Measurements from ENCODE around the gene SYNGAP1.
A peak's percentile ranks its signal among the peaks of the same experiment; 100 is the strongest.
"Not testable (repeated sequence)": the region's sequence is repeated elsewhere in the genome, so short reads cannot be mapped to it uniquely, and the experiment has no call there.

SYNGAP1 gene

DNA sequence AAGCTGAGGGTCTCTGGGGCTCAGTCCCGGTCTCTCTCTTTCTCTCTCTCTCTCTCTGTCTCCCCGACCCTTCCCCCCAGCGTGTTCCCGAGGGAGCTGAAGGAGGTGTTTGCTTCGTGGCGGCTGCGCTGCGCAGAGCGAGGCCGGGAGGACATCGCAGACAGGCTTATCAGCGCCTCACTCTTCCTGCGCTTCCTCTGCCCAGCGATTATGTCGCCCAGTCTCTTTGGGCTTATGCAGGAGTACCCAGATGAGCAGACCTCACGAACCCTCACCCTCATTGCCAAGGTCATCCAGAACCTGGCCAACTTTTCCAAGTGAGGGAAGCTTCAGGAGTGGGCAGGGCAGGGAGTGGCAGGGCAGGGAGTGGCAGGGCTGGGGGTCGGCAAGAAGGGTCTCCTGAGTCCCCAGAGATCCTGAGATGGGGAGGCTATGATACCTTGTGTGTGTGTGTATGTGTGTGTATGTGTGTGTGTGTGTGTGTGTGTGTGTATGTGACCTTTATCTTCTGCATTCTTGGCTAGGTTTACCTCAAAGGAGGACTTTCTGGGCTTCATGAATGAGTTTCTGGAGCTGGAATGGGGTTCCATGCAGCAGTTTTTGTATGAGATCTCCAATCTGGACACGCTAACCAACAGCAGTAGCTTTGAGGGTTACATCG, 20.9 kb downstream of the SYNGAP1 start:
- no peak for DNase-seq

DNA sequence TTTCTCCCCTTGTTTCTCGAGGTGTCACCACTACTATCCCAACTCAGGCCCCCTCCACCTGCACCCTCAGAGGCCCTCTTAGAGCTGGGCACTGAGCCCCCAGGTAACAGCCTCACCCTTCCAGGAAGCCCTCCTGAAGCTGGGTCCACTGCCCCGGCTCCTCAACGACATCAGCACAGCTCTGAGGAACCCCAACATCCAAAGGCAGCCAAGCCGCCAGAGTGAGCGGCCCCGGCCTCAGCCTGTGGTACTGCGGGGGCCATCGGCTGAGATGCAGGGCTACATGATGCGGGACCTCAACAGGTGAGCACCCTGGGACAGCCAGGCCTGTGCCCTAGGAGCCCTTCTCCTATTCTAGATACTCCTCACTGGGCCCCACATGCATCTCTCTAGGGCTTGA, 21.6 kb downstream of the SYNGAP1 start:
- DNase-seq = no peak

DNA sequence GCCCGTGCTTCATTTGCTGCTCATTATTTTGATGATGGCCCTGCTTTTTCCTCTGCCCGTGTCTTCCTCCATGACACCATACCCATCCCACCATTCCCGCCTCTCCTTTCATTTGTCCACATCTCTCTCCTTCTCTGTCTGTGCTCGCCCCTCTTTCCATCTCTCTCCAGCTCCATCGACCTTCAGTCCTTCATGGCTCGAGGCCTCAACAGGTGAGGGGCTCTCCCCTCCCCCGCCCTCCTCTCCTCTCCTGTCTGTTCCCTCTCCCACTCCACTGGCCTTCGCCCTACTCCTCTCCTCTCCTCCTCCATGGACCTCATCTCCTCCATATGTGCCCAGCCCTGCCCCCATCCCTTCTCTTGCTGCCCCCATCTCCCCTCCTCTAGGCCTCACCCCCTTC, 22.4 kb downstream of the SYNGAP1 start:
- DNase-seq = no peak

DNA sequence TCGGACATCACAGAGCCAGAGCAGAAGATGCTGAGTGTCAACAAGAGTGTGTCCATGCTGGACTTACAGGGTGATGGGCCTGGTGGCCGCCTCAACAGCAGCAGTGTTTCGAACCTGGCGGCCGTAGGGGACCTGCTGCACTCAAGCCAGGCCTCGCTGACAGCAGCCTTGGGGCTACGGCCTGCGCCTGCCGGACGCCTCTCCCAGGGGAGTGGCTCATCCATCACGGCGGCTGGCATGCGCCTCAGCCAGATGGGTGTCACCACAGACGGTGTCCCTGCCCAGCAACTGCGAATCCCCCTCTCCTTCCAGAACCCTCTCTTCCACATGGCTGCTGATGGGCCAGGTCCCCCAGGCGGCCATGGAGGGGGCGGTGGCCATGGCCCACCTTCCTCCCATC, 23.2 kb downstream of the SYNGAP1 start:
- no peak for DNase-seq

DNA sequence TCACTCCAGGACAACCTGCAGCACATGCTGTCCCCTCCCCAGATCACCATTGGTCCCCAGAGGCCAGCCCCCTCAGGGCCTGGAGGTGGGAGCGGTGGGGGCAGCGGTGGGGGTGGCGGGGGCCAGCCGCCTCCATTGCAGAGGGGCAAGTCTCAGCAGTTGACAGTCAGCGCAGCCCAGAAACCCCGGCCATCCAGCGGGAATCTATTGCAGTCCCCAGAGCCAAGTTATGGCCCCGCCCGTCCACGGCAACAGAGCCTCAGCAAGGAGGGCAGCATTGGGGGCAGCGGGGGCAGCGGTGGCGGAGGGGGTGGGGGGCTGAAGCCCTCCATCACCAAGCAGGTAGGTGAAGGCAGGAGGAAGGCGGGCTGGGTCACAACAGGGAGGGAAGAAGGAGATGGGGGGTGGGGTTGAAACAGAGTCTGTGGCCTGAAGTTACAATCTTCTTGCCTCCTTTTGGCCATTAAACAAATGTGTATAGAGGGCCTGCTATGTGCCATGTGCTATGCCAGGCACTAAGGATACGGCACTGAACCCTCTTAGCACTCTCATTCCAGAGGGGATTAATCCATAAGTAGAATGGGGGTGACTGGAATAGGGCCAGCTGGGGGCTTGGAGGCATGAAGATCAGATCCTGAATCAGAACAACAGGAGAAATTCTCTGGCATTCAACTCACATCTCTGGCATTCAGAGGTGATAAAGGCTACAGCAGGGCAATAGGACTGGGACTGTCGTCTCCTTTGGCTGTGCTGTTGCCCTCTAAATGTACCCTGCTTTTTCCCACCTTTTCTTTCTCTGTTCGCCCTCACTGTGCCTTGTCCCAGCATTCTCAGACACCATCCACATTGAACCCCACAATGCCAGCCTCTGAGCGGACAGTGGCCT, 24.0 kb downstream of the SYNGAP1 start:
- no peak for DNase-seq

DNA sequence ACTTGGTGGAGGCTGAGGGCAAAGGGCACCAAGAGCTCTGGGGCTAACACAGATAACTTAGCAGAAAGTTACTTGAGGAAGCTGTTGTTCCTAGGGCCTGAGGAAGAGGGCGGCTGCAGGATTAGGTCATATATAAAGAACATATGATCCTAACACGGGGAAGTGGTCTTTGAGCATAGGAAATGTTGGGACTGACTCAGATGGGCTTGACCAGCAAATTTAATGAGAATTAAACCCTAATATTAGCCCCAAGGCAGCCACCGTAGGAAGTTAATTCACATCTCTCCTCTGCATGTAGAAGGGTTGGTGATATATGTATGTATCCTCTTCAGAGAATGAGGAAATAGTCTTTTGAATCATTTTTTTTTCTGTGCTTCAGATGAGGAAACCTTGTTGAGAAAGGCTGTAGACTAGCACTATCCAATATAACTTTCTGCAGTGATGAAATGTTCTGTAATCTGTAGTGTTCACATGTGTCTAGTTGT, 25.3 kb downstream of the SYNGAP1 start:
- DNase-seq = no peak

DNA sequence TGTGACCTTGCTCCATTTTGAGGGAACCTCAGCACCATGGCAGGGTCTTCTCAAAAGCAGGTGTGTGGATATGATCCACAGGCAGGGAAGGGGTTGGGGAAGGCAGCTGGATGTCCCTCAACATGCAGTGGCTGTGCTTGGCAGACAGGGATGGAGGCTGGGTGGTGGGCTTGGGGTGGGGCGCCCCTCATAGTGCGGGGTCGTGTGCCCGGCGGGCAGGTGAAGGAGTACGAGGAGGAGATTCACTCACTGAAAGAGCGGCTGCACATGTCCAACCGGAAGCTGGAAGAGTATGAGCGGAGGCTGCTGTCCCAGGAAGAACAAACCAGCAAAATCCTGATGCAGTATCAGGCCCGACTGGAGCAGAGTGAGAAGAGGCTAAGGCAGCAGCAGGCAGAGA, 26.5 kb downstream of the SYNGAP1 start:
- DNase-seq = no peak

DNA sequence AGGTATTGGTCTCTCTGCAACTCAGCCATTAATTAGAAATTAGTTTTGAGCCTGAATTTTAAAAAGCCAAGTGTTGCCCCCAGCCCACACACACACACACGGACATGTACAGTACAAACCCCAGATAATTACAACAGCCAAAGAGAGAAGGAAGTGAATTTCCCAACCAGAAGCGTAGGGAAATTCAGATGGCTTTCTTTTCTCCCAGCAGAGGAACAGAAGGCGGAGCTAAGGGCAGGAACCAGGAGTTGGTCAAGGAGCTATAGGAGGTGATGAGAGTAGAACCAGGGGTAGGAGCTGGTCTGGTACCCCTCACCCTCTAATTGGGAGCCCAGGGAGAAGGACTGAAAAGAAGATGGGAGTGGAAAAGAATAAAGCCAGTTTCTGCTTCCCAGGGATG, 30.6 kb downstream of the SYNGAP1 start:
- DNase-seq = no peak

DNA sequence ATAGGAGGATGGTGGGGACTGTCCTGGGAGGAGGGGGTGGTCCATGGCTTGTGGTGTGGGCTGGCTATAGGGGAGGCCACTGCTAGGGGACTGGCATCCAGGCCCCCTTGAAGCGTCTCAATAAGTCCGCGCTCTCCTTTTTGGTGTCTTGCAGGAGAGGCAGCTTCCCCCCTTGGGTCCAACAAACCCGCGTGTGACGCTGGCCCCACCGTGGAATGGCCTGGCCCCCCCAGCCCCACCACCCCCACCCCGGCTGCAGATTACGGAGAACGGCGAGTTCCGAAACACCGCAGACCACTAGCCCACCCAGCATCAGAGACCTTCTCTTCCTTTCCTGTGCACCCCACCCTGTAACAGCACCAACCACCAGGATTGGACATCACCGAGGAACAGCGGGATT, 31.7 kb downstream of the SYNGAP1 start:
- DNase-seq = no peak

DNA sequence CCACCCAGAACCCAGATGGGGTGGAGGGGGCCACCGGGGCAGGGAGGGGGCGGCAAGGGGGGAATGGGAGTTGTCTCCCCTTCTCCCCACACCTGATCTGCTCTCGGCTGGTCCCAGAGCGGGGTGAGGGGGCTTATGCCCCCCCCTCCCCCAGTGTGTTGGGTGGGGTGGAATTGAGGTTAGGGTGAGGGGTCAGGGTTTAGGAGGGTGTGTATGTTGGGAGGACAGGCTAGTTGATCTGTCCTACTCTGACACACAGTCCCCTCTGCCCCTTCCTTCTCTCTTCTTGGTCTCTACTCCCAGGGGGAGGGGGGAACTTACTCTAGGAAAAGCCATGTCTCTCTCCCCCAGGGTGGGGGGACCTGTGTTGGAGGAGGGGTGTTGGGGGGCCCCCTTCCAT, 32.6 kb downstream of the SYNGAP1 start:
- no peak for DNase-seq

DNA sequence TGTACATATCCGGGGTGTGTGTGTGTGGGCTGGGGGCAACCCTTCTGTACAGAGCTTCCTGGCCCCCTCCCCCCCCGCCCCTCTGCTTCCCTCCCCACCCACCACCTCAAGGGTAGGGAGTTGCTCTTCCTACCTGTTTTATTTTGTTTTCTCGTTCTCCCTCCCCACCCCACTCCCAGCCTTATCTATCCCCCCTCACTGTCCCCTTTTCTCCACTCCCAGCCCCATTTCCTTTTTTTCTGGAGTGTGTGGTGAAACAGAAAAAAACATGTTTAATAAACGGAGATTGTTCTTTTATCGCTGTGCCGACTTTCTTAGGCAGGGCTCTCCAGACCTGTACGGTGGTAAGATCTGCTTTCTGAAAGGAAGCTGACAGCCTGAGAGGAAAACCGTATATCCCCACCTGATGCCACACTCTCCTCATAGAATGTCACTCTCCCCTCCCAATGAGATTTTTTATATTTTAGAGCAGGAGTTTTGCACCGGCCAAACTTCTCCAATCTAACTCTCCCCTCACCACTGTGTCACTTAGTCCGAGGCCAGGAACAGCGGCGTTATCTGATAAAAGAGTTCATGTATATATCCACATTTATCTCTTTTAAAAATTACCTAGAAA, 33.6 kb downstream of the SYNGAP1 start:
- no peak for DNase-seq

DNA sequence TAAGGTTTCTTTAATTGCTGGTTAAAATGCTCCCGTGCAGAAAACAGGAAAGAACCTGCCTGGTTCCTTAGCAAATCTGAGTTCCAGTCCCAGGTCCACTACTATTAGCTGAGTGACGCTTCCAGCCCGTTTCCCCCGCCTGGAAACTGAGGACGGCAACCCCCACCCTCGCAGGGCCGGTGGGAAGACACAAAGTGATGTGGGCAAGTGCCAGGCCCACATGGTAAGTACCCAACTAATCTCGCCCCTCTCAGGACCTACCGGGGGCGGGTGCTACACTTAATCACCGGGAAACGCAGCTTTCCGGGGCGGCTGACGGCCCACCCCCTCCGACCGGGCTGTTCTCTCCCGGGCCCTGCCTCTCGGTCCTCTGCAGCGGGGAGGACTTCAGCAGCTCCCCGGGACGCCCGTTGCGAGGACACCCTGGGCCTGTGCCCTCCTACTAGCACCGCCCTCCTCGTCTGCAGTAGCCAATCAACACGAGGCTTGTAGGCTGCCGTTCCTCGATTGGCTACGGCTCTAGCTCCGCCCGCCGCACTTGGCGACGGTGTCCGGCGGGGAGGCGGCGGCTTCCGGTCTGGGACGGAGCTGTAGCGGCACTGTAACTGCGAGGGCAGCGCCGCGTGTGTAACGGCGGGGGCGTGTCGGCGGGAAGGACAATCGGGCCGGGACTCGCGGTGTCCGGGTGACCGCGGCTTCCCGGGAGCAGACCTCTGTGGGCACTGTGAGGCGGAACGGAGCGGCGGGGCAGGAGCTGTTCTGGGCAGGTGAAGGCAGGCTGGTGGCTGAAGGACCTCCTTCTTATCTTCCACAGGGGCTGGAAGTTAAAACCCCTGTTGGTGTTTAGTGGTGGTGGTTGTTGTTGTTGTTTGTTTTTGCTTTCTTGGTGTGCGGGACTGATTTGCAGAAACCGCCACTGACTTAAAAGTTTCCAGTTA, 34.4 kb downstream of the SYNGAP1 start, which contains the start of gene ZBTB9:
Gene ZBTB9, plus strand, starts transcription at position 568 of the 938 bp plus-strand sequence. CDS start 525 bp downstream, outside the sequence.
- peak; percentile 92 for DNase-seq

DNA sequence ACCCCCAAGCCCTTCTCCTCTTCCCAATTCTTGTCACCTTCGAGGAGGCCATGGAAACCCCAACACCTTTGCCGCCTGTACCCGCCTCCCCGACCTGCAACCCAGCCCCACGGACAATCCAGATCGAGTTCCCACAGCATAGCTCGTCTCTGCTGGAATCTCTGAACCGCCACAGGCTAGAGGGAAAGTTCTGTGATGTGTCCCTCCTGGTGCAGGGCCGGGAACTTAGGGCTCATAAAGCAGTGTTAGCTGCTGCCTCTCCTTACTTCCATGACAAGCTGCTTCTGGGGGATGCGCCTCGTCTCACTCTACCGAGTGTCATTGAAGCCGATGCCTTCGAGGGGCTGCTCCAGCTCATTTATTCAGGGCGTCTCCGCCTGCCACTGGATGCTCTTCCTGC, 35.2 kb downstream of the SYNGAP1 start:
- DNase-seq = no peak

DNA sequence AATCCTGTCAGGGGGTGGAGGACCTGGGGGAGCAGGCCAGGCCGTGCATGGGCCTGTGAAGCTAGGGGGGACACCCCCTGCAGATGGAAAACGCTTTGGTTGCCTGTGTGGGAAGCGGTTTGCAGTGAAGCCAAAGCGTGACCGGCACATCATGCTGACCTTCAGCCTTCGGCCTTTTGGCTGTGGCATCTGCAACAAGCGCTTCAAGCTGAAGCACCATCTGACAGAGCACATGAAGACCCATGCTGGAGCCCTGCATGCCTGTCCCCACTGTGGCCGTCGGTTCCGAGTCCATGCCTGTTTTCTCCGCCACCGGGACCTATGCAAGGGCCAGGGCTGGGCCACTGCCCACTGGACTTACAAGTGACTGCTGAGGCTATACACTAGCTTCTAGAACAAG, 36.3 kb downstream of the SYNGAP1 start:
- no peak for DNase-seq

DNA sequence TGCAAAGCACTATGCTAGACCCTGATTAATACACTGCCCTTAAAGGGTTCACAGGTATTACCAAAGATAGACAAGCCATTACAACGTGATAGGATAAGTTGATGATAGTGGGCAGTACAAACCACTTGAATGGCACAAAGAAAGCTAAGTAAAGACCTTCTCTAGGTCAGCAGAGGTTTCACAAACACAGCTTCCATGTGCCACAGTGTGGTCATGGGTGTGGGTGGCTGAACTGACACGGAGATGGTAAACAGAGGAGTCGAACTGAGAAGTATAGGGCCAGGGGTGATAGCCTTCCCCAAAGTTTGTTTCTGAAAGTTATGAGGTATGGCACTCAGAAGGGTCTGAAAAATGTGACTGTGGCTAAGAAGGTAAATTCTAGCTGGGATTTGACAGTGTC, 38.8 kb downstream of the SYNGAP1 start:
- no peak for DNase-seq

DNA sequence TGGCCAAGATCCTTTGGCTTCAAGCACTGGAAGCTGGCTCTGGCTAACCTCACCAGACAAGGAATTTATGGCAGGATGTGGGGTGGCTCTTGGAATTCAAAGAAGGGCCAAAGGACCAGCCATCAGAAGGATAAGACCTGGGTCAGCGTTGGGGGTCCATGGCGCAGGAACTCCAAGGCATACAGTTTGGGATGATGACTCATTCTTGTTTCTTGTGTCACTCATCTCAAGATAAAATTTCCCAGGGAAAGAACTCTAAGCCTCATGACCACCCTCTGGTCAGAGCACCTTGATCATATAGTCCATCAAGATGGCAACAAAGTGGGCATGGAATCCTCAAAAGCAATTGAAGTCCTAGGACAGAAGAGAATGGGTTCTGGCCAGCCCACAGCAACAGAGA, 39.4 kb downstream of the SYNGAP1 start:
- DNase-seq = no peak

DNA sequence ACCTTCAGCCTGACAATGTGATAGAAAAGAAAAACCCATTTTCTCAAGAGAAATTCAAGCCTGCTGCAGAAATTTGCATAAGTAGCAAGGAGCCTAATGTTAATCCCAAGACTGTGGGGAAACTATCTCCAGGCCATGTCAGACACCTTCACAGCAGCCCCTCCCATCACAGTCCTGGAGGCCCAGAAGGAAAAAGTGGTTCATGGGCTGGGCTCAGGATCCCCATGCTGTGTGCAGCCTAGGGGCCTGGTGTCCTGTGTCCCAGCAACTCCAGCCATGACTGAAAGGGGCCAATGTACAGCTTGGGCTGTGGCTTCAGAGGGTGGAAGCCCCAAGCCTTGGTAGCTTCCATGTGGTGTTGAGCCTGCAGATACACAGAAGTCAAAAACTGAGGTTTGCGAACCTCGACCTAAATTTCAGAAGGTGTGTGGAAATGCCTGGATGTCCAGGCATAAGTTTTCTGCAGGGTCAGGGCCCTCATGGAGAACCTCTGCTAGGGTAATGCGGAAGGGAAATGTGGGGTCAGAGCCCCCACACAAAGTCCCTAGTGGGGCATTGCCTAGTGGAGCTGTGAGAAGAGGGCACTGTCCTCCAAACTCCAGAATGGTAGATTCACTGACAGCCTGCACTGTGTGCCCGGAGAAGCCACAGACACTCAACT, 46.3 kb downstream of the SYNGAP1 start:
- DNase-seq = no peak

DNA sequence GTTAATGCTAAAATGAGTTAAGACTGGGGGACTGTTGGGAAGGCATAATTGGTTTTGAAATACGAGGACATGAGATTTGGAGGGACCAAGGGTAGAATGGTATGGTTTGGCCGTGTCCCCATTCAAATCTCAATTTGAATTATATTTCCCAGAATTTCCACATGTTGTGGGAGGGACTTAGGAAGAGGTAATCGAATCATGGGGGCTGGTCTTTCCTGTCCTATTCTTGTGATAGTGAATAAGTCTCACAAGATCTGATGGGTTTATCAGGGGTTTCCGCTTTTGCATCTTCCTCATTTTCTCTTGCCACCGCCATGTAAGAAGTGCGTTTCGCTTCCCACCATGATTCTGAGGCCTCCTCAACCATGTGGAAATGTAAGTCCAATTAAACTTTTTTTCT, 47.2 kb downstream of the SYNGAP1 start:
- DNase-seq = no peak

DNA sequence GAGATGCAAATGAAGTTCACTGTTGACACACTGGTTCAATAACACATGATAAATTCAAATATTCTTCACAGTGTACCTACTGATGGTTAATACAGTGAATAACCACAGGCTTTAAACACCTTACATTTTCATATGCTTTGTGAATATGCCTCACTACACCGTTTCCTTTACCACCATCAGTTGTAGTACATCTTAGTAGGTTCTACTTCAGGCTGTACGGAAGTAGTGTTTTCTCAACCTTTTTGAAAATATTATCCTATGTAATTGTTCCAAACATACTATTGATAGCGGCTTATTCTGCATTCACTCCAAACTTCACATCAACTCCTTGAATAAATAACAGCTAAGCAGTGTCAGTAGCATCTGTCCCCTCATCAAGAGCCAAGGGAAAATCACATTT, 49.8 kb downstream of the SYNGAP1 start:
- DNase-seq = no peak

DNA sequence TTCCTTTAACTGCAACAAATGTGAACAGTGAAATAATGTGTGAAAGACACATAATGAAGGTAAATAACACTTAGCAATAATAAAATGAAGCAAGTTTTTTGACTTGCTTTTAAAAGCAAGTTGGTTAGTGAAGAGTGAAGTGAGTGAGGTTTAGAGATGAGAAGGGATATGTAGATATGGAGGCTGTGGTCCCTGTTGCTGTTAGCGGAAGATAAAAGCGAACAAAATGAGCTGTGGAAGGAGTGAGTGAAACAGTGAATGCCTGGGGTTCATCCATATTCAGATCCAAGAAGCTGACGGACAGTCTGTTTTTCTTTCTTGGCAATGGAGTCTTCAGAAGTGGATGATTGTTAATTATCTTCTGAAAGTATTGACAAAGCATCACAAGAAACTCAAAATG, 58.0 kb downstream of the SYNGAP1 start:
- DNase-seq = no peak

DNA sequence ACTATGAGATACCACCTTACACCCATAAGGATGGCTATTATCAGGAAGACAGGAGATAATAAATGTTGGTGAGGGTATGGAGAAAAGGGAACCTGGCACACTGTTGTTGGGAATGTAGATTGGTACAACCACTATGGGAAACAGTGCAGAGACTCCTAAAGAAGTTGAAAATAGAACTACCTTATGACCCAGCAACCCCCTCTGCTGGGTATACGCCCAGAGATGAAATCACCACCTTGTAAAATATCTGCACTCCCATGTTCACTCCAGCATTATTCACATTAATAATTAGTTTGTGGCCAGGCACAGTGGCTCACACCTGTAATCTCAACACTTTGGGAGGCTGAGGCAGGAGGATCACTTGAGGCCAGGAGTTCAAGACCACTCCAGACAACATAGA, 61.3 kb downstream of the SYNGAP1 start:
- no peak for DNase-seq

DNA sequence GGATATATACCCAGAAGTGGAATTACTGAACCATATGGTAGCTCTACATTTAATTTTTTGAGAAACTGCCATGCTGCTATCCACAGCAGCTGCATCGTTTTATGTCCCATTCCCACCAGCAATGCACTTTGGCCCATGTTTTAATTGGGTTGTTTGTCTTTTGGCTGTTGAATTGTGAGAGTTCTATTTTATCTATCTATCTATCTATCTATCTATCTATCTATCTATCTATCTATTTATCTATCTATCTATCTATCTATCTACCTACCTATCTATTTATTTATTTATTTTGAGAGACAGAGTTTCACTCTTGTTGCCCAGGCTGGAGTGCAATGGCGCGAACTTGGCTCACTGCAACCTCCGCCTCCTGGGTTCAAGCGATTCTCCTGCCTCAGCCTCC, 62.8 kb downstream of the SYNGAP1 start:
- DNase-seq = not testable (repeated sequence)
